ENCODE results near the gene GAS7. TPM values are rescaled to one million over a fixed set of nuclear protein-coding genes. Genes with fewer than 3 reads are reported as not detected.

Gene GAS7
- total RNA-seq (25.9 and 27.3 TPM in 2 replicates), polyA plus RNA-seq (19.6 and 25.8 TPM in 2 replicates)

DNA sequence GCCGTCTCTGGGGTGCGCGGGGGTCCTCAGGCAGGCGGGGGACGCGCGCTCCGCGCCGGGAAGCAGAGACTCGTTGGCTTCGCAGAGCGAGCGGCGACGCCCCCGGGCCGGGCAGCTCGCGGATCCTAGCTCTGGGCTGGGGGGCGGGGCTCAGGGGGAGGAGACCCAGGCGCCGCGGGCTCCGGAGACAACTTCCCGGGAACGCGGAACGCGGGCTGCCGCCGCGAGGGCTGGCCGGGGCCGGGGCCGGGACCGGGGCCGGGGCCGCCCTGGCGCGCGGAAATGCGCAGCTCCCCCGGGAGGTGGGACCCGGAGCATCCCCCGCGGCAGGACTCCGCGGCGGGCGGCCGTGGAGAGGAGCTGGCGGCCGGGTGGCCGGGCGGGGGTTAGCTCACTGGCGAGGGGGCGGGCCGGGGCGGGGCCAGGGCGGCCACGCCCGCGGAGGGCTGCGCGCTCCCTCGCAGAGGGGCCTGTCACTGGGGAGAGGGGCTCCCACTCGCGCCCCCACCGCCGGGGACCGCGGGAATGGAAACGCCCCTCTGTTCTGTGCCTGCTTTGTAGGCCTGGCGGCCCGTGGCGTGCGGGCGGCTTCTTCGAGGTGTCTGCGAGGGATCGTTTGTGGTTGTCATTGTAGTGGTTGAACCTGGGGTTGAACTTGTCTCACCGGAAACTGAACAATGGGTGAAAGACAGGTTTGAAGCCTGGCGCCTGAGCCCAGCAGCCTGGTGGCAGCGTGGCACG, at the start of gene GAS7:
TSS of gene GAS7 (minus strand) at position 98 of the 741 bp plus-strand sequence.
- H3K79me2 ChIP-seq, result peaks cover 45% of the 10 kb centered on the region
- peaks cover 3% of the 10 kb centered on the region for H4K20me1 ChIP-seq (ENCODE audit: insufficient read depth, poor library complexity, severe bottlenecking)
- WGBS (ENCODE audit: low lambda C conversion rate, missing lambda C conversion rate), result 2% methylated on average over 30 of the region's 86 CpGs
- H3K36me3 ChIP-seq (replicated peaks; ENCODE audit: insufficient read depth, low read depth), result no peaks in the 10 kb centered on the region
- H3K27ac ChIP-seq, result peak within 1 kb of the TSS; percentile 70
- peaks cover 4% of the 10 kb centered on the region for H3K27me3 ChIP-seq
- peak within 1 kb of the TSS; percentile 97 for H3K4me3 ChIP-seq
- H3K4me2 ChIP-seq, result peak within 1 kb of the TSS; percentile 95
- H3K9me3 ChIP-seq (ENCODE audit: low read depth), result no peaks in the 10 kb centered on the region
- no peaks in the 10 kb centered on the region for H3K9me2 ChIP-seq (replicated peaks; ENCODE audit: insufficient read depth)
- no peak for TF ChIP-seq EZH2phosphoT487 (IDR thresholded peaks at IDR 0.05; ENCODE audit: low read depth, severe bottlenecking, unreplicated experiment)
- TF ChIP-seq, protein P1, sequence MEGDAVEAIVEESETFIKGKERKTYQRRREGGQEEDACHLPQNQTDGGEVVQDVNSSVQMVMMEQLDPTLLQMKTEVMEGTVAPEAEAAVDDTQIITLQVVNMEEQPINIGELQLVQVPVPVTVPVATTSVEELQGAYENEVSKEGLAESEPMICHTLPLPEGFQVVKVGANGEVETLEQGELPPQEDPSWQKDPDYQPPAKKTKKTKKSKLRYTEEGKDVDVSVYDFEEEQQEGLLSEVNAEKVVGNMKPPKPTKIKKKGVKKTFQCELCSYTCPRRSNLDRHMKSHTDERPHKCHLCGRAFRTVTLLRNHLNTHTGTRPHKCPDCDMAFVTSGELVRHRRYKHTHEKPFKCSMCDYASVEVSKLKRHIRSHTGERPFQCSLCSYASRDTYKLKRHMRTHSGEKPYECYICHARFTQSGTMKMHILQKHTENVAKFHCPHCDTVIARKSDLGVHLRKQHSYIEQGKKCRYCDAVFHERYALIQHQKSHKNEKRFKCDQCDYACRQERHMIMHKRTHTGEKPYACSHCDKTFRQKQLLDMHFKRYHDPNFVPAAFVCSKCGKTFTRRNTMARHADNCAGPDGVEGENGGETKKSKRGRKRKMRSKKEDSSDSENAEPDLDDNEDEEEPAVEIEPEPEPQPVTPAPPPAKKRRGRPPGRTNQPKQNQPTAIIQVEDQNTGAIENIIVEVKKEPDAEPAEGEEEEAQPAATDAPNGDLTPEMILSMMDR (IDR thresholded peaks at IDR 0.05; ENCODE audit: poor library complexity), result no peak
- TF ChIP-seq EZH2 (IDR thresholded peaks at IDR 0.05; ENCODE audit: borderline replicate concordance), result no peak
- peak within 1 kb of the TSS; percentile 69 for H2AFZ ChIP-seq
- no peaks in the 10 kb centered on the region for H3K4me1 ChIP-seq (ENCODE audit: insufficient read depth)
- peak; percentile 84 for DNase-seq (ENCODE audit: low spot score)

DNA sequence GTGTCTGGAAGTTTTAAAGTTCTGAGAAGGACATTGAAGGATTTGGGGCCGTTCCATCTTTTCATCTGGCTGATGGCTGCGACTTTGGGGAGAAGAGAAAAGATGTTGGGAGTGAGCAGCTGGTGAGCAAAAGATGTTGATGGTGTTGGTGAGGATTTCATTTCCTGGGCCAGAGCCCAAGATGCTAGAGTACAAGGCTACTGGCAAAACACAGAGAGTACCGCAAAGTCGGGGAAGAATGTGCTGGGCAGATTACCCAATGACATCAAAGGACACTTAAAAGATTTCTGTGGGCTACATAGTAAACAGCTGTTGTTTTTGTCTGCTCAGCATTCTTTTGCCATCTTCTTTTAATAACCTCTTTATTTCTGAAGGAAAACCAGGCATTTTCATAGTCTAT, 49.4 kb upstream of the GAS7 start:
- Histone ChIP-seq H3K9me3 (ENCODE audit: low read depth) (no peaks in the 10 kb centered on the region), H2AFZ (no peak overlapping the region), H3K4me3 (no peak overlapping the region), H3K27me3 (no peaks in the 10 kb centered on the region), H4K20me1 (ENCODE audit: insufficient read depth, poor library complexity, severe bottlenecking) (no peaks in the 10 kb centered on the region), H3K4me2 (no peak overlapping the region), H3K36me3 (replicated peaks; ENCODE audit: insufficient read depth, low read depth) (no peaks in the 10 kb centered on the region), H3K79me2 (no peaks in the 10 kb centered on the region), H3K27ac (peak overlapping the region; percentile 36), H3K4me1 (ENCODE audit: insufficient read depth) (no peaks in the 10 kb centered on the region), H3K9me2 (replicated peaks; ENCODE audit: insufficient read depth) (no peaks in the 10 kb centered on the region)
- no peak for DNase-seq (ENCODE audit: low spot score)
- TF ChIP-seq, protein P1 (IDR thresholded peaks at IDR 0.05; ENCODE audit: poor library complexity), result no peak
- no peak for TF ChIP-seq EZH2 (IDR thresholded peaks at IDR 0.05; ENCODE audit: borderline replicate concordance)
- TF ChIP-seq EZH2phosphoT487 (IDR thresholded peaks at IDR 0.05; ENCODE audit: low read depth, severe bottlenecking, unreplicated experiment), result no peak
- WGBS (ENCODE audit: low lambda C conversion rate, missing lambda C conversion rate), result 52% methylated on average over 4 of the region's 4 CpGs

DNA sequence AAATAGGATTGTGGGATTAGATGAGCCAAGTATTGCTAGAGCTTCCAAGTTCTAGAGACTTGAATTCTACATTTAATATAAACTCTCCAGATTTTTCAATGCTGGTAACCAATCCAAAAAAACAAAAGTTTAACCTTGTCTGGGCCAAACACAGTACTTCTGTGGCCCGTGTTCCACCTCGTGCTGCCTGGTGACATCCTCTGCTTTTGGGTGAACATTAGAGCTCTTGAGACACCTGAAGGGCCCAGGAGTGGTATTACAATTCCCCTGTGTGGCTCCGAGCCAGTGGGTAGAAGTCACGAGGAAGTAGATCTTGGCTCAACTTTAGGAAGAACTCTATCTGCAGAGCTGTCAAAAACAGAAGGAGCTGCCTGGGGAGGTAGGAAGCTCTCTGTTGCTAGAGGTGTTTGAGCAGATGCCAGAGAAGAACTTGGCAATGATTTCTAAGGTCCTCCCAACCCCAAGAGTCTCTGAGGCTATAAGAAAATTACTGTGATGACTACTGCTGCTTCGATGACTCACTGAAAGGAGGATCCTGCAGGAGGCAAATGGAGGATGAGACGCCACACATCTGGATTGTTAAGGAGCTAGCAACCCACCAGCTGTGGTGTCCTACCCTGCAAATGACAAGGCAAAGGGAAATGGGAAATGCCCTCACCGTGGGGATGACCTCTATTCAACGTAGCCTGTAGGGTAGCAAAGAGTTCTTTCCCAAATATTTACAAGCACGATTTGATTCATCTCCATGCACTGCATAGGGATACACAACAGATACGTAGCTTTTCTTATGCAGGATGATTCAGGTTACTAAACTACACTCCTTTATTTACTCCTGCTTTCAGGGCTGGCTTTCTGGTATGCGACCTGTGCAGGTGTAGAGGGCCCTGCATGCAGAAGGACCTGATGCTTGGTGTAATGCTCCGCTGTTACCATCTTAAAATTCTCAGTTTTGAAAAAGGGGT, 45.8 kb upstream of the GAS7 start:
- H3K27ac ChIP-seq, result no peak overlapping the region
- H3K4me3 ChIP-seq, result no peak overlapping the region
- no peak overlapping the region for H2AFZ ChIP-seq
- H3K27me3 ChIP-seq, result no peaks in the 10 kb centered on the region
- no peaks in the 10 kb centered on the region for H3K9me2 ChIP-seq (replicated peaks; ENCODE audit: insufficient read depth)
- DNase-seq (ENCODE audit: low spot score), result peak; percentile 24
- no peaks in the 10 kb centered on the region for H3K36me3 ChIP-seq (replicated peaks; ENCODE audit: insufficient read depth, low read depth)
- no peak for TF ChIP-seq EZH2 (IDR thresholded peaks at IDR 0.05; ENCODE audit: borderline replicate concordance)
- no peak for TF ChIP-seq EZH2phosphoT487 (IDR thresholded peaks at IDR 0.05; ENCODE audit: low read depth, severe bottlenecking, unreplicated experiment)
- H3K9me3 ChIP-seq (ENCODE audit: low read depth), result no peaks in the 10 kb centered on the region
- H3K79me2 ChIP-seq, result no peaks in the 10 kb centered on the region
- H3K4me2 ChIP-seq, result no peak overlapping the region
- no peaks in the 10 kb centered on the region for H3K4me1 ChIP-seq (ENCODE audit: insufficient read depth)
- no peaks in the 10 kb centered on the region for H4K20me1 ChIP-seq (ENCODE audit: insufficient read depth, poor library complexity, severe bottlenecking)
- 71% methylated on average over 12 of the region's 12 CpGs for WGBS (ENCODE audit: low lambda C conversion rate, missing lambda C conversion rate)
